Measurements from ENCODE around the gene RANBP3. TPM values are rescaled to one million over a fixed set of nuclear protein-coding genes. Genes with fewer than 3 reads are reported as not detected.

The RANBP3 gene
- total RNA-seq, 1 experiment from 2014 or later = 62.4 TPM

- Histone ChIP-seq H3K36me3 (ENCODE audit: control insufficient read depth in 1 of 2, insufficient read depth in 2 of 2, low read length in 2 of 2) (peaks cover 5 to 7% of the 10 kb centered on the region in 2 experiments; a peak in 3 of 4 replicates), H4K20me1 (ENCODE audit: insufficient read depth) (no peaks in the 10 kb centered on the region), H3K4me3 (replicated peaks in 1 of 2; ENCODE audit: low read depth in 1 of 2, low read length in 2 of 2) (no peak overlapping the region), H3K79me2 (ENCODE audit: insufficient read depth, low read length) (peaks cover 61% of the 10 kb centered on the region), H3K27me3 (ENCODE audit: insufficient read depth, low read length) (no peaks in the 10 kb centered on the region), H3K27ac (ENCODE audit: low read depth, low read length) (no peak overlapping the region), H3K9me3 (ENCODE audit: control insufficient read depth in 1 of 2, insufficient read depth in 1 of 2, low read depth in 1 of 2, low read length in 2 of 2) (no peaks in the 10 kb centered on the region), H2AFZ (ENCODE audit: low read depth, low read length, poor library complexity, severe bottlenecking) (no peak overlapping the region), H3K4me1 (ENCODE audit: control insufficient read depth in 1 of 2, insufficient read depth in 2 of 2, low read length in 2 of 2) (peaks cover 9 to 24% of the 10 kb centered on the region in 2 experiments; a peak in 3 of 4 replicates), H3K4me2 (ENCODE audit: low read length) (no peak overlapping the region), H3K9ac (ENCODE audit: low read length) (no peak overlapping the region), H3K9me2 (ENCODE audit: insufficient read depth) (no peaks in the 10 kb centered on the region)
- no peak for TF ChIP-seq FOSL1 (IDR thresholded peaks at IDR 0.05; ENCODE audit: low read depth)
- TF ChIP-seq, protein P1, sequence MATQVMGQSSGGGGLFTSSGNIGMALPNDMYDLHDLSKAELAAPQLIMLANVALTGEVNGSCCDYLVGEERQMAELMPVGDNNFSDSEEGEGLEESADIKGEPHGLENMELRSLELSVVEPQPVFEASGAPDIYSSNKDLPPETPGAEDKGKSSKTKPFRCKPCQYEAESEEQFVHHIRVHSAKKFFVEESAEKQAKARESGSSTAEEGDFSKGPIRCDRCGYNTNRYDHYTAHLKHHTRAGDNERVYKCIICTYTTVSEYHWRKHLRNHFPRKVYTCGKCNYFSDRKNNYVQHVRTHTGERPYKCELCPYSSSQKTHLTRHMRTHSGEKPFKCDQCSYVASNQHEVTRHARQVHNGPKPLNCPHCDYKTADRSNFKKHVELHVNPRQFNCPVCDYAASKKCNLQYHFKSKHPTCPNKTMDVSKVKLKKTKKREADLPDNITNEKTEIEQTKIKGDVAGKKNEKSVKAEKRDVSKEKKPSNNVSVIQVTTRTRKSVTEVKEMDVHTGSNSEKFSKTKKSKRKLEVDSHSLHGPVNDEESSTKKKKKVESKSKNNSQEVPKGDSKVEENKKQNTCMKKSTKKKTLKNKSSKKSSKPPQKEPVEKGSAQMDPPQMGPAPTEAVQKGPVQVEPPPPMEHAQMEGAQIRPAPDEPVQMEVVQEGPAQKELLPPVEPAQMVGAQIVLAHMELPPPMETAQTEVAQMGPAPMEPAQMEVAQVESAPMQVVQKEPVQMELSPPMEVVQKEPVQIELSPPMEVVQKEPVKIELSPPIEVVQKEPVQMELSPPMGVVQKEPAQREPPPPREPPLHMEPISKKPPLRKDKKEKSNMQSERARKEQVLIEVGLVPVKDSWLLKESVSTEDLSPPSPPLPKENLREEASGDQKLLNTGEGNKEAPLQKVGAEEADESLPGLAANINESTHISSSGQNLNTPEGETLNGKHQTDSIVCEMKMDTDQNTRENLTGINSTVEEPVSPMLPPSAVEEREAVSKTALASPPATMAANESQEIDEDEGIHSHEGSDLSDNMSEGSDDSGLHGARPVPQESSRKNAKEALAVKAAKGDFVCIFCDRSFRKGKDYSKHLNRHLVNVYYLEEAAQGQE (IDR thresholded peaks at IDR 0.05; ENCODE audit: low read depth) = no peak
- no peak for TF ChIP-seq SIN3A (IDR thresholded peaks at IDR 0.05; ENCODE audit: low read depth)
- TF ChIP-seq RAD21 (IDR thresholded peaks at IDR 0.05; ENCODE audit: low read depth) = no peak
- no peak for TF ChIP-seq YY1 (IDR thresholded peaks at IDR 0.05; ENCODE audit: extremely low read depth, insufficient replicate concordance, low read depth, low read length)
- TF ChIP-seq POLR2A (IDR thresholded peaks at IDR 0.05; ENCODE audit: borderline replicate concordance, extremely low read depth, insufficient read depth, insufficient read length) = no peak
- TF ChIP-seq SP1 (IDR thresholded peaks at IDR 0.05; ENCODE audit: low read depth) = no peak
- TF ChIP-seq EZH2phosphoT487 (IDR thresholded peaks at IDR 0.05; ENCODE audit: borderline replicate concordance) = no peak
- no peak for TF ChIP-seq JUND (IDR thresholded peaks at IDR 0.05)
- TF ChIP-seq, protein P2, sequence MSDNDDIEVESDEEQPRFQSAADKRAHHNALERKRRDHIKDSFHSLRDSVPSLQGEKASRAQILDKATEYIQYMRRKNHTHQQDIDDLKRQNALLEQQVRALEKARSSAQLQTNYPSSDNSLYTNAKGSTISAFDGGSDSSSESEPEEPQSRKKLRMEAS (IDR thresholded peaks at IDR 0.05) = no peak
- no peak for TF ChIP-seq POLR2AphosphoS5 (IDR thresholded peaks at IDR 0.05; ENCODE audit: low read depth, low read length)
- no peak for TF ChIP-seq SRF (IDR thresholded peaks at IDR 0.05; ENCODE audit: low read depth)
- no peak for TF ChIP-seq CEBPB (IDR thresholded peaks at IDR 0.05; ENCODE audit: low read depth)
- no peak for TF ChIP-seq ATF3 (IDR thresholded peaks at IDR 0.05)
- no peak for TF ChIP-seq ELF1 (IDR thresholded peaks at IDR 0.05; ENCODE audit: borderline replicate concordance, low read depth)
- TF ChIP-seq ZNF274 (IDR thresholded peaks at IDR 0.05; ENCODE audit: low read depth, low read length) = no peak
- TSS peak; percentile 23 for BruUV-seq (replicated peaks)
- intact Hi-C loops (cut with micrococcal nuclease) = no loop called here
- CTCF ChIA-PET = interaction anchor here (3.3 kb wide), 1 partner anchor 97 kb away, joined by 8 read pairs; no protein-coding TSS in a partner anchor
- ATAC-seq = no peak
- no peak for DNase-seq (ENCODE audit: low read depth, low spot score)
- RAD21 ChIA-PET (ENCODE audit: low non-redundant PET in 1 of 2, low total read pairs in 2 of 2, uncharacterized antibody in 2 of 2, unreplicated experiment in 2 of 2) = no interaction called here
- POLR2A ChIA-PET = no interaction called here
These were observed 77.0 kb downstream of the RANBP3 start for GRCh38 chr19:5900976-5901375.

All from HCT116 (cell line).